HG03457 (cell line): ENCODE results near the gene FTCDNL1.
A peak's percentile ranks its signal among the peaks of the same experiment; 100 is the strongest.

Source experiments
- ATAC-seq: cut with Tn5 transposase; IDR thresholded peaks from one replicate; pipeline ENCODE4 v1.9.1; 2021; ENCODE audit warnings: moderate number of reproducible peaks; ENCODE audit not compliant: unreplicated experiment

FTCDNL1 gene

GRCh38 chr2:199850718-199851500, at the start of gene FTCDNL1:
Gene FTCDNL1 (minus strand): TSS chr2:199851192. CDS start chr2:199848962, 2,230 bp downstream.
- peak; percentile 90 for ATAC-seq

GRCh38 chr2:199896617-199897016, 45.6 kb upstream of the FTCDNL1 start:
- ATAC-seq = no peak

GRCh38 chr2:199895406-199895805, 44.4 kb upstream of the FTCDNL1 start:
- no peak for ATAC-seq

- ATAC-seq = no peak
These were observed 32.7 kb upstream of the FTCDNL1 start for GRCh38 chr2:199883474-199884212.

- ATAC-seq = no peak
These were observed 31.7 kb upstream of the FTCDNL1 start for GRCh38 chr2:199882667-199883066.

- ATAC-seq = no peak
These were observed 24.4 kb upstream of the FTCDNL1 start for GRCh38 chr2:199875400-199875799.

- ATAC-seq = no peak
These were observed 23.2 kb upstream of the FTCDNL1 start for GRCh38 chr2:199874209-199874608.

GRCh38 chr2:199870581-199870980, 19.6 kb upstream of the FTCDNL1 start:
- no peak for ATAC-seq

- ATAC-seq = no peak
These were observed 18.7 kb upstream of the FTCDNL1 start for GRCh38 chr2:199869653-199870052.

GRCh38 chr2:199869227-199869541, 18.2 kb upstream of the FTCDNL1 start:
- no peak for ATAC-seq

GRCh38 chr2:199868431-199869226, 17.6 kb upstream of the FTCDNL1 start:
- no peak for ATAC-seq

- ATAC-seq = no peak
These were observed 14.9 kb upstream of the FTCDNL1 start for GRCh38 chr2:199865905-199866304.

- ATAC-seq = no peak
These were observed 11.8 kb upstream of the FTCDNL1 start for GRCh38 chr2:199862788-199863187.

- no peak for ATAC-seq
These were observed 10.3 kb upstream of the FTCDNL1 start for GRCh38 chr2:199861132-199861774.

- no peak for ATAC-seq
These were observed 4.8 kb upstream of the FTCDNL1 start for GRCh38 chr2:199855812-199856211.

GRCh38 chr2:199851883-199852282, 891 bp upstream of the FTCDNL1 start:
- ATAC-seq = no peak

- ATAC-seq = no peak
These were observed 464 bp upstream of the FTCDNL1 start for GRCh38 chr2:199851501-199851810.

- ATAC-seq = no peak
These were observed 724 bp downstream of the FTCDNL1 start for GRCh38 chr2:199850218-199850717.

GRCh38 chr2:199848389-199849130, 2.4 kb downstream of the FTCDNL1 start:
- no peak for ATAC-seq

- ATAC-seq = no peak
These were observed 3.7 kb downstream of the FTCDNL1 start for GRCh38 chr2:199847181-199847864.
